Fibroblast of lung (primary cell): Measurements from ENCODE around the gene GSTT2B. TPM values are rescaled to one million over a fixed set of nuclear protein-coding genes. Genes with fewer than 3 reads are reported as not detected.

Experiments
- polyA plus RNA-seq, 2 donors: library from polyadenylated mRNA; depleted of rRNA in 1 of 2; stranded (reverse) in 1 of 2; unstranded in 1 of 2; fragments of >200 nt; gene quantifications; 2 replicates each; pipeline ENCODE4 v1.2.1, GENCODE V29; 2011 to 2012; ENCODE audit warnings: missing spikeins in 1 of 2
- total RNA-seq: library from RNA; depleted of rRNA; stranded (reverse); fragments of >200 nt; gene quantifications from 2 replicates; pipeline ENCODE4 v1.2.1, GENCODE V29; 2014

Gene GSTT2B
- total and polyA plus RNA-seq, 2 donors (not counting 1 experiment from before 2014, with no cell fraction given), result 9.9 to 38.1 TPM

Other genes with a start within 250 kb of the GSTT2B start
- gene ZNF70, start 210.1 kb downstream of the GSTT2B start, total RNA-seq, result 2.8 and 3.1 TPM in 2 replicates
- gene ZNF70, start 210.1 kb downstream of the GSTT2B start, polyA plus RNA-seq, result 1.0 and 1.2 TPM in 2 replicates
- not detected in 2 replicates for gene VPREB3, start 206.8 kb downstream of the GSTT2B start, total RNA-seq
- not detected in 2 replicates for gene VPREB3, start 206.8 kb downstream of the GSTT2B start, polyA plus RNA-seq
- gene C22orf15, start 198.2 kb downstream of the GSTT2B start, total RNA-seq, result 2.5 and 3.9 TPM in 2 replicates
- gene C22orf15, start 198.2 kb downstream of the GSTT2B start, polyA plus RNA-seq, result 0.71 and 1.4 TPM in 2 replicates
- gene CHCHD10, start 193.2 kb downstream of the GSTT2B start, total RNA-seq, result 3.6 and 5.4 TPM in 2 replicates
- gene CHCHD10, start 193.2 kb downstream of the GSTT2B start, polyA plus RNA-seq, result 7.5 and 11.4 TPM in 2 replicates
- 8.8 and 11.3 TPM in 2 replicates for gene MMP11, start 188.3 kb downstream of the GSTT2B start, total RNA-seq
- 4.5 and 8.3 TPM in 2 replicates for gene MMP11, start 188.3 kb downstream of the GSTT2B start, polyA plus RNA-seq
- 19.0 and 20.5 TPM in 2 replicates for gene SMARCB1, start 174.2 kb downstream of the GSTT2B start, total RNA-seq
- gene SMARCB1, start 174.2 kb downstream of the GSTT2B start, polyA plus RNA-seq, result 86.4 and 126 TPM in 2 replicates
- gene DERL3, start 122.2 kb downstream of the GSTT2B start, total RNA-seq, result under 0.01 and 0.50 TPM in 2 replicates
- gene DERL3, start 122.2 kb downstream of the GSTT2B start, polyA plus RNA-seq, result 0.42 and 0.55 TPM in 2 replicates
- 8.7 and 14.9 TPM in 2 replicates for gene SLC2A11, start 103.3 kb downstream of the GSTT2B start, total RNA-seq
- gene SLC2A11, start 103.3 kb downstream of the GSTT2B start, polyA plus RNA-seq, result 3.9 and 5.8 TPM in 2 replicates
- gene MIF, start 66.8 kb downstream of the GSTT2B start, total RNA-seq, result 168 and 283 TPM in 2 replicates
- 75.0 and 97.3 TPM in 2 replicates for gene MIF, start 66.8 kb downstream of the GSTT2B start, polyA plus RNA-seq
- 2.1 and 4.1 TPM in 2 replicates for gene DDTL, start 5.7 kb upstream of the GSTT2B start, total RNA-seq
- gene DDTL, start 5.7 kb upstream of the GSTT2B start, polyA plus RNA-seq, result 0.36 and 0.51 TPM in 2 replicates
- gene DDT, start 13.2 kb upstream of the GSTT2B start, total RNA-seq, result 72.4 and 111 TPM in 2 replicates
- 79.5 and 79.8 TPM in 2 replicates for gene DDT, start 13.2 kb upstream of the GSTT2B start, polyA plus RNA-seq
- 0.33 TPM in 1 of 2 replicates, not detected in the other for gene GSTT2, start 18.9 kb upstream of the GSTT2B start, total RNA-seq
- 1.9 and 2.4 TPM in 2 replicates for gene GSTT2, start 18.9 kb upstream of the GSTT2B start, polyA plus RNA-seq
- not detected in 2 replicates for gene GSTT4, start 44.3 kb upstream of the GSTT2B start, total RNA-seq
- not detected in 2 replicates for gene GSTT4, start 44.3 kb upstream of the GSTT2B start, polyA plus RNA-seq
- gene CABIN1, start 50.1 kb upstream of the GSTT2B start, total RNA-seq, result 29.3 and 47.1 TPM in 2 replicates
- gene CABIN1, start 50.1 kb upstream of the GSTT2B start, polyA plus RNA-seq, result 4.7 and 5.7 TPM in 2 replicates
- 0.77 and 10.6 TPM in 2 replicates for gene SUSD2, start 220.3 kb upstream of the GSTT2B start, total RNA-seq
- 10.5 and 11.9 TPM in 2 replicates for gene SUSD2, start 220.3 kb upstream of the GSTT2B start, polyA plus RNA-seq